Measurements from ENCODE around the gene ASRGL1.
"Not testable (repeated sequence)": the region's sequence is repeated elsewhere in the genome, so short reads cannot be mapped to it uniquely, and the experiment has no call there.

ASRGL1 gene

DNA sequence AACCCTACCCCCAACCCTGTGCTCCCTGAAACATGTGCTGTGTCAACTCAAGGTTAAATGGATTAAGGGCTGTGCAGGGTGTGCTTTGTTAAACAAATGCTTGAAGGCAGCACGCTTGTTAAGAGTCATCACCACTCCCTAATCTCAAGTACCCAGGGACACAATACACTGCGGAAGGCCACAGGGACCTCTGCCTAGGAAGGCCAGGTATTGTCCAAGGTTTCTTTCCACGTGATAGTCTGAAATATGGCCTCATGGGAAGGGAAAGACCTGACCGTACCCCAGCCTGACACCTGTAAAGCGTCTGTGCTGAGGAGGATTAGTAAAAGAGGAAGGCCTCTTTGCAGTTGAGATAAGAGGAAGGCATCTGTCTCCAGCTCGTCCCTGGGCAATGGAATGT is 10.5 kb upstream of the ASRGL1 start:
- H3K4me3 ChIP-seq (ENCODE audit: low read depth, low read length); H3K36me3 ChIP-seq (ENCODE audit: insufficient read depth, low read length); H3K27ac ChIP-seq (ENCODE audit: low read depth, low read length); H2AFZ ChIP-seq (ENCODE audit: low read length, unreplicated experiment); H3K4me1 ChIP-seq (ENCODE audit: control insufficient read depth, insufficient read depth, low read length, unreplicated experiment); H3K79me2 ChIP-seq (ENCODE audit: control insufficient read depth, insufficient read depth, low read length, unreplicated experiment): not testable (repeated sequence)
- peaks cover 37% of the 10 kb centered on the region for H3K27me3 ChIP-seq (ENCODE audit: insufficient read depth, low read length)

DNA sequence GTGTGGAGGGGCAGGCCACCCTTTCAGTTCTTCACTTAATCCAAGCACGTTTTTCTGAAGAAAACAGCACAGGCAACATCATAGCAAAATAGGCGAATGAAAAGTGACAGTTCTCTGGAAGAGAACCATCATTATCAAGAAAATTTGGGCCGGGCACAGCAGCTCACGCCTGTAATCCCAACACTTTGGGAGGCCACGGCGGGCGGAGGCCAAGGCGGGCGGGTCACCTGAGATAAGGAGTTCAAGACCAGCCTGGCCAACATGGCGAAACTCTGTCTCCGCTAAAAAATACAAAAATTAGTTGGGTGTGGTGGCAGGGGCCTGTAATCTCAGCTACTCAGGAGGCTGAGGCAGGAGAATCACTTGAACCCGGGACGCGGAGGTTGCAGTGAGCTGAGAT is 9.7 kb upstream of the ASRGL1 start:
- peaks cover 39% of the 10 kb centered on the region for H3K27me3 ChIP-seq (ENCODE audit: insufficient read depth, low read length)
- not testable (repeated sequence) for H3K4me1 ChIP-seq (ENCODE audit: control insufficient read depth, insufficient read depth, low read length, unreplicated experiment); H3K36me3 ChIP-seq (ENCODE audit: insufficient read depth, low read length); H3K79me2 ChIP-seq (ENCODE audit: control insufficient read depth, insufficient read depth, low read length, unreplicated experiment); H3K27ac ChIP-seq (ENCODE audit: low read depth, low read length); H3K4me3 ChIP-seq (ENCODE audit: low read depth, low read length); H2AFZ ChIP-seq (ENCODE audit: low read length, unreplicated experiment)

DNA sequence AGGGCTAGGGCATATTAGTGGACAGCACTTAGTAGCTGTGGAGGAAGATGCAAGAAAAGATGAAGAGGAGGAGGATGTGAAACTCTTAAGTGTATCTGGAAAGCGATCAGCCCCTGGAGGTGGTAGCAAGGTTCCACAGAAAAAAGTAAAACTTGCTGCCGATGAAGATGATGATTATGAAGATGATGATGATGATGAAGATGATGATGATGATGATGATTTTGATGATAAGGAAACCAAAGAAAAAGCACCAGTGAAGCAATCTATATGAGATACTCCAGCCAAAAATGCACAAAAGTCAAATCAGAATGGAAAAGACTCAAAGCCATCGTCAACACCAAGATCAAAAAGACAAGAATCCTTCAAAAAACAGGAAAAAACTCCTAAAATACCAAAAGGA is 6.0 kb upstream of the ASRGL1 start:
- H2AFZ ChIP-seq (ENCODE audit: low read length, unreplicated experiment); H3K79me2 ChIP-seq (ENCODE audit: control insufficient read depth, insufficient read depth, low read length, unreplicated experiment); H3K27ac ChIP-seq (ENCODE audit: low read depth, low read length); H3K4me1 ChIP-seq (ENCODE audit: control insufficient read depth, insufficient read depth, low read length, unreplicated experiment); H3K4me3 ChIP-seq (ENCODE audit: low read depth, low read length); H3K36me3 ChIP-seq (ENCODE audit: insufficient read depth, low read length): not testable (repeated sequence)
- H3K27me3 ChIP-seq (ENCODE audit: insufficient read depth, low read length): peaks cover 66% of the 10 kb centered on the region

DNA sequence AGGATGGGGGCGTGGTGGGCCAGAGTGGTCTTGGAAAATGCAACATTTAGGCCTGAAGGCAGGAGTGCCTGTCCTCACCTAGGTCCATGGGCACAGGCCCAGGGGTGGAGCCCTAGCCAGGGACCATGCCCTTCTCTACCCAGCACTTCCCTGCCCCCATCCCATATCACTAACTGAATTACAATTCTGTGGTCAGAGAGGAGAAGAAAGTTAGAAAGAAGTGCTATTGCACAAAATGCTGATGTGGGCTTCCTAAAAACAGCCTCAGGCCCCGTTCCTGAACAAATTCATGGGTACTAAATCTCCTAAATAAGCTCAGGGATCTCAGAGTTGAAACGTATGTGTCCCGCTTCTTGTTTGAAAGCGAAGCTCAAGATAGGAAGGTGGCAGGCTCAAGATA is 3.5 kb upstream of the ASRGL1 start:
- Histone ChIP-seq H3K4me1 (ENCODE audit: control insufficient read depth, insufficient read depth, low read length, unreplicated experiment) (no peaks in the 10 kb centered on the region), H2AFZ (ENCODE audit: low read length, unreplicated experiment) (no peak overlapping the region), H3K27ac (ENCODE audit: low read depth, low read length) (no peak overlapping the region), H3K4me3 (ENCODE audit: low read depth, low read length) (no peak overlapping the region), H3K36me3 (ENCODE audit: insufficient read depth, low read length) (no peaks in the 10 kb centered on the region), H3K27me3 (ENCODE audit: insufficient read depth, low read length) (peaks cover 86% of the 10 kb centered on the region), H3K79me2 (ENCODE audit: control insufficient read depth, insufficient read depth, low read length, unreplicated experiment) (no peaks in the 10 kb centered on the region)

DNA sequence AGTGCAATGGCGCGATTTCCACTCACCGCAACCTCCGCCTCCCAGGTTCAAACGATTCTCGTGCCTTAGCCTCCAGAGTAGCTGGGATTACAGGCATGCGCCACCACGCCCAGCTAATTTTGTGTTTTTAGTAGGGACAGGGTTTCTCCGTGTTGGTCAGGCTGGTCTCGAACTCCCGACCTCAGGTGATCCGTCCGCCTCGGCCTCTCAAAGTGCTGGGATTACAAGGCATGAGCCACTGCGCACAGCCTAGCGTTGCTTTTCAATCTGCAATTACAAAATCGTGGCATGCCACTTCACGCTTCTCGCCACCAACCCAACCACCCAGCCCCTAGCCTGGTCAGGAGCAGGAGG is 322 bp upstream of the ASRGL1 start:
- not testable (repeated sequence) for H3K36me3 ChIP-seq (ENCODE audit: insufficient read depth, low read length); H3K4me1 ChIP-seq (ENCODE audit: control insufficient read depth, insufficient read depth, low read length, unreplicated experiment); H3K79me2 ChIP-seq (ENCODE audit: control insufficient read depth, insufficient read depth, low read length, unreplicated experiment); H2AFZ ChIP-seq (ENCODE audit: low read length, unreplicated experiment); H3K27ac ChIP-seq (ENCODE audit: low read depth, low read length)
- peak overlapping the region; percentile 78 for H3K4me3 ChIP-seq (ENCODE audit: low read depth, low read length)
- peaks cover 71% of the 10 kb centered on the region for H3K27me3 ChIP-seq (ENCODE audit: insufficient read depth, low read length)

DNA sequence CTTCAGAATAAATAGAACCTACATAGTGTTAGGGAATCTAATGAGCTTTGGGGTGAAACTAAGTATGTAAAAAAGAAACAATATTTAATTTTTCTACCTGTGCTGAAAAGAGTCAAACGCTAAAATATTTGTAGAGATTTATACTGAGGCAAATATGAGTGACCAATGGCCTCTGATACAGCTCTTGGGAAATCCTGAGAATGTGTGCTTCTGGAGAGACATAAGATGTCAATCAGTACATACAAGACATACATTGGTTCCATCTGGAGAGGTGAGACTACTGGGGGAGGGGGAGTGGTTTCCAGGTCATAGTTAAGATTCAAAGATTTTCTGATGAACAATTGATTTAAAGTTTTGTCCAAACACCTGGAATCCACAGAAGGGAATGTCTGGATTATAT is 970 bp downstream of the ASRGL1 start:
- Histone ChIP-seq H3K4me3 (ENCODE audit: low read depth, low read length) (peak overlapping the region; percentile 78), H3K36me3 (ENCODE audit: insufficient read depth, low read length) (no peaks in the 10 kb centered on the region), H2AFZ (ENCODE audit: low read length, unreplicated experiment) (peak overlapping the region; percentile 90), H3K27ac (ENCODE audit: low read depth, low read length) (no peak overlapping the region), H3K27me3 (ENCODE audit: insufficient read depth, low read length) (peaks cover 59% of the 10 kb centered on the region), H3K79me2 (ENCODE audit: control insufficient read depth, insufficient read depth, low read length, unreplicated experiment) (no peaks in the 10 kb centered on the region), H3K4me1 (ENCODE audit: control insufficient read depth, insufficient read depth, low read length, unreplicated experiment) (no peaks in the 10 kb centered on the region)

DNA sequence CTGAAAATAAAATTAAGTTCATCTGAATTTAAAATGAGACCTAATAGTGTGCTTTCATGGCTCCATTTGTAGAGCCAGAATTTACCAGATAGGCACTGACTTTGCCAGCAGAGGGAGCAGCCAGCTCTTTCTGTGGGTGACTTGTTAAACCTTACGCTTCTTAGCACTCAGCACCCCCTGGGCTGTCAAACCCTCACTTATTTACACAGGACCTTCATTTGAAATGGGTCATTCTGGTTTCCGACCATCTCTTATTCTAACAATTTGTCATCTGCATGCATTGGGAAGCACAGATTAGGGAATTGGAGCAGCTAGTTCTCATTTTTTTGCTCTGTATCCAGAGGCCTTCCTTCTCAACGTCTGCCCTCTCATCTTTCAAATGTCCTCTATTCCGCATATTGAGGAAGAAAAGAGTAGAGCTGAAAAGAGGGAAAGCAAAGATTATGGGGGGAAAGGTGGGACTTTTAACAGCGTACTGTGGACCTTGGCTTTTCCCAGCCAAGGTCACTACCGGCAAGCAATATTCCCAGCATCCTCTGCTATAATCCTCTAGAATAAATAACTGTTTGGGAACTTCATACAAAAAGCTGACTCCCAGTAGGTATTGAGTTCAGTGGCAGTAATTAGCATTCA is 3.1 kb downstream of the ASRGL1 start:
- H3K27ac ChIP-seq (ENCODE audit: low read depth, low read length): no peak overlapping the region
- peaks cover 38% of the 10 kb centered on the region for H3K27me3 ChIP-seq (ENCODE audit: insufficient read depth, low read length)
- H3K79me2 ChIP-seq (ENCODE audit: control insufficient read depth, insufficient read depth, low read length, unreplicated experiment): no peaks in the 10 kb centered on the region
- H3K4me1 ChIP-seq (ENCODE audit: control insufficient read depth, insufficient read depth, low read length, unreplicated experiment): no peaks in the 10 kb centered on the region
- no peak overlapping the region for H3K4me3 ChIP-seq (ENCODE audit: low read depth, low read length)
- H2AFZ ChIP-seq (ENCODE audit: low read length, unreplicated experiment): no peak overlapping the region
- no peaks in the 10 kb centered on the region for H3K36me3 ChIP-seq (ENCODE audit: insufficient read depth, low read length)

DNA sequence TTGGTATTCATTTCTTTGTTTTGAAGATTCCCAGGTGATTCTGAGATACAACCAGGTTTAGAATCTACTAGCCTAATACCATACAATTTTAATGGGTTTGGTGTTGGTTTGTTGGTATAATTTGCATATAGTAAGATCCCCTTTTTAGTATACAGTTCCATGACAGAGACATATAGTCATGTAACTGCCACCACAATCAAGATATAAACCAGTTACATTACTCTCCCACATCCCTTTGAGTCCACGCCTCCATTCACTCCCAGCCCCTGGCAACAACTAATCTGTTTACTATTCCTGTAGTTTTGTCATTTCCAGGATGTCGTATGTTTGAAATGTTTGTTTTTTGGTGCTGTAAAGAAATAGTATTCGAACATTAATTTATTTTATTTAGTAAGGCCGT is 4.3 kb downstream of the ASRGL1 start:
- H3K4me1 ChIP-seq (ENCODE audit: control insufficient read depth, insufficient read depth, low read length, unreplicated experiment): no peaks in the 10 kb centered on the region
- no peak overlapping the region for H3K4me3 ChIP-seq (ENCODE audit: low read depth, low read length)
- H3K36me3 ChIP-seq (ENCODE audit: insufficient read depth, low read length): no peaks in the 10 kb centered on the region
- H3K79me2 ChIP-seq (ENCODE audit: control insufficient read depth, insufficient read depth, low read length, unreplicated experiment): no peaks in the 10 kb centered on the region
- H3K27me3 ChIP-seq (ENCODE audit: insufficient read depth, low read length): peaks cover 26% of the 10 kb centered on the region
- H2AFZ ChIP-seq (ENCODE audit: low read length, unreplicated experiment): no peak overlapping the region
- H3K27ac ChIP-seq (ENCODE audit: low read depth, low read length): no peak overlapping the region

DNA sequence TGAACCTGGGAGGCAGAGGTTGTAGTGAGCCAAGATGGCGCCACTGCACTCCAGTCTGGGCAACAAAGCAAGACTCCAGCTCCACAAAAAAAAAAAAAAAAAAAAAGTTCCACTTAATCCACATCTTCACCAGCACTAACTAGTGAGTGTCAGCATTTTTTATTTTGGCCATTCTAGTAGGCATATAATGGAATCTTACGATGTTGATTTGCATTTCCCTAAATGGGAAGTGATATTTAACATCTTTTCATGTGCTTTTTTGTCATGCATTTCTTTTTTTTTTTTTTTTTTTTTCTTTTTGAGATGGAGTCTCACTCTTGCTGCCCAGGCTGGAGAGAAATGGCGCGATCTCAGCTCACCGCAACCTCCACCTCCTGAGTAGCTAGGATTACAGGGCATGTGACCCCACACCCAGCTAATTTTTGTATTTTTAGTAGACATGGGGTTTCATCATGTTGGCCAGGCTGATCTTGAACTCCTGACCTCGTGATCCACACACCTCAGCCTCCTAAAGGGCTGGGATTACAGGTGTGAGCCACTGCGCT is 6.5 kb downstream of the ASRGL1 start:
- H3K79me2 ChIP-seq (ENCODE audit: control insufficient read depth, insufficient read depth, low read length, unreplicated experiment); H3K4me3 ChIP-seq (ENCODE audit: low read depth, low read length); H3K27me3 ChIP-seq (ENCODE audit: insufficient read depth, low read length); H3K4me1 ChIP-seq (ENCODE audit: control insufficient read depth, insufficient read depth, low read length, unreplicated experiment); H3K36me3 ChIP-seq (ENCODE audit: insufficient read depth, low read length); H2AFZ ChIP-seq (ENCODE audit: low read length, unreplicated experiment); H3K27ac ChIP-seq (ENCODE audit: low read depth, low read length): not testable (repeated sequence)

DNA sequence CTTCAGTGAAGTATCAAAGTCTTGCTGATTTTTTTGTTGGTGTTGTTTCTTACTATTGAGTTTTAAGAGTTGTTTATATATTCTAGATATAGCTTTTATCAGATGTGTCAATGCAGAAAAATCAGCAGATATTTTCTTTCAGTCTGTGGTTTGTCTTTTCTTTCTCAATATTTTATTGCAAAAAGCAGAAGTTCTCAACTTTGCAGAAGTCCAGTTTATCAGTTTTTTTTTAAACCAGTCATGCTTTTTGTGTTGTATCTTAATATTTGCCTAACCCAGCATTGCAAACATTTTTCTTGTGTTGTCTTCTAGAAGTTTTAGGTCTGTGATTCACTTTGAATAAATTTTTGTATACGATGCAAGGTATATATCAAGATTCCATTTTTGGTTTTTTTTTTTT is 7.0 kb downstream of the ASRGL1 start:
- no peaks in the 10 kb centered on the region for H3K79me2 ChIP-seq (ENCODE audit: control insufficient read depth, insufficient read depth, low read length, unreplicated experiment)
- H3K4me3 ChIP-seq (ENCODE audit: low read depth, low read length): no peak overlapping the region
- H3K4me1 ChIP-seq (ENCODE audit: control insufficient read depth, insufficient read depth, low read length, unreplicated experiment): no peaks in the 10 kb centered on the region
- H3K27ac ChIP-seq (ENCODE audit: low read depth, low read length): no peak overlapping the region
- no peak overlapping the region for H2AFZ ChIP-seq (ENCODE audit: low read length, unreplicated experiment)
- H3K36me3 ChIP-seq (ENCODE audit: insufficient read depth, low read length): no peaks in the 10 kb centered on the region
- peaks cover 5% of the 10 kb centered on the region; the same call in 1 of the 2 replicates for H3K27me3 ChIP-seq (ENCODE audit: insufficient read depth, low read length)

DNA sequence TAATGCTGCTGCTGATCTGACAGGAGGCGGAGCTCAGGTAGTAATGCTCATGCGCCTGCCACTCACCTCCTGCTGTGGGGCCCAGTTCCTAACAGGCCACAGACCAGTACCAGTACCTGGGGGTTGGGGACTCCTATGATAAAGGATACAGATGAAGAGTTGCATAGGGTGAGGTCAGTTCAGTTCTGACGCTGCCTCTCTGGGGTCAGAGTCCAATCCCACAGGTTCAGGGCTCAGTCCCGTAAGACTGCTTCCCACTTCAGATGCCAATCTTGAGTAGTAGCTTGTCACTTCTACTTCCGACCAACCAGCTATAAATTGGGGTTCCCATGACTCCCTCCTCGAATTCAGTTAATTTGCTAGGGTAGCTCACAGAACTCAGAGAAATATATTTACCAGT is 8.6 kb downstream of the ASRGL1 start:
- H3K27me3 ChIP-seq (ENCODE audit: insufficient read depth, low read length): no peaks in the 10 kb centered on the region
- no peaks in the 10 kb centered on the region for H3K79me2 ChIP-seq (ENCODE audit: control insufficient read depth, insufficient read depth, low read length, unreplicated experiment)
- H2AFZ ChIP-seq (ENCODE audit: low read length, unreplicated experiment): no peak overlapping the region
- no peaks in the 10 kb centered on the region for H3K36me3 ChIP-seq (ENCODE audit: insufficient read depth, low read length)
- no peaks in the 10 kb centered on the region for H3K4me1 ChIP-seq (ENCODE audit: control insufficient read depth, insufficient read depth, low read length, unreplicated experiment)
- no peak overlapping the region for H3K4me3 ChIP-seq (ENCODE audit: low read depth, low read length)
- no peak overlapping the region for H3K27ac ChIP-seq (ENCODE audit: low read depth, low read length)
